HCT116 (cell line): ENCODE results near the gene SLC19A3. TPM values are rescaled to one million over a fixed set of nuclear protein-coding genes. Genes with fewer than 3 reads are reported as not detected.
"Not testable (repeated sequence)": the region's sequence is repeated elsewhere in the genome, so short reads cannot be mapped to it uniquely, and the experiment has no call there.

ENCODE experiments used
- ATAC-seq: fragments of 200-7000 bp; cut with Tn5 transposase; 2 replicates; pipeline ENCODE4 v1.9.1; 2020; ENCODE audit warnings: mild to moderate bottlenecking, moderate library complexity
- BruUV-seq: library from RNA; stranded (reverse); fragments of 400-500 nt; replicated peaks from 2 replicates; lab custom pipeline; 2021; lab: Mats Ljungman, UMichigan
- CTCF ChIA-PET: fragments of 300-600 bp; sonication (Branson Sonifier 250); formaldehyde crosslinking; loops from one replicate; lab custom pipeline; 2021; ENCODE audit warnings: antibody characterized with exemption; lab: Charles Lee
- POLR2A ChIA-PET: fragments of 300-600, 350-600 bp; sonication (Branson Sonifier 250); formaldehyde crosslinking; loops from one replicate; lab custom pipeline; 2021; ENCODE audit warnings: antibody characterized with exemption; lab: Charles Lee
- RAD21 ChIA-PET, 2 experiments: fragments of 300-600 bp; sonication (Branson Sonifier 250); formaldehyde crosslinking; loops; one replicate each; lab custom pipeline; 2023; ENCODE audit warnings: low total read pairs in 2 of 2; ENCODE audit not compliant: uncharacterized antibody in 2 of 2, unreplicated experiment in 2 of 2, low non-redundant PET in 1 of 2; lab: Charles Lee
- DNase-seq: peaks from one replicate; pipeline ENCODE4 v3.0.0-alpha.2; 2010; ENCODE audit warnings: low read depth, low spot score
- H2AFZ ChIP-seq: fragments of 200-600 bp; shearing (Covaris generic), sonication (generic); 2 replicates; pipeline ENCODE4 v1.6.1; 2017; ENCODE audit warnings: low read depth, mixed run types, mixed read lengths, antibody characterized with exemption, low read length; ENCODE audit not compliant: poor library complexity, severe bottlenecking
- H3K27ac ChIP-seq: 2 replicates; pipeline ENCODE4 v1.5.1; 2012; ENCODE audit warnings: low read depth, low read length
- H3K27me3 ChIP-seq: fragments of 200-600 bp; sonication (generic); 2 replicates; pipeline ENCODE4 v1.6.1; 2016; ENCODE audit warnings: mixed run types, low read length, mixed read lengths; ENCODE audit not compliant: insufficient read depth
- H3K36me3 ChIP-seq, 2 experiments: fragments of 200-500 bp in 1 of 2; fragments of 200-600 bp in 1 of 2; sonication (Bioruptor generic) in 1 of 2; sonication (generic) in 1 of 2; 2 replicates each; pipeline versions ENCODE4 v1.5.1 to v1.6.1; 2014 to 2016; ENCODE audit warnings: low read length in 2 of 2, inconsistent platforms in 1 of 2, mixed read lengths in 1 of 2, mixed run types in 1 of 2; ENCODE audit not compliant: insufficient read depth in 2 of 2, control insufficient read depth in 1 of 2
- H3K4me1 ChIP-seq, 2 experiments: fragments of 200-600 bp in 1 of 2; sonication (generic) in 1 of 2; 2 replicates each; pipeline versions ENCODE4 v1.5.1 to v1.6.1; 2012 to 2017; ENCODE audit warnings: low read length in 2 of 2, inconsistent platforms in 1 of 2, mild to moderate bottlenecking in 1 of 2, mixed read lengths in 1 of 2, mixed run types in 1 of 2, moderate library complexity in 1 of 2; ENCODE audit not compliant: insufficient read depth in 2 of 2, control insufficient read depth in 1 of 2
- H3K4me2 ChIP-seq: fragments of 200-600 bp; sonication (generic); 2 replicates; pipeline ENCODE4 v1.6.1; 2017; ENCODE audit warnings: mixed run types, low read length, mixed read lengths
- H3K4me3 ChIP-seq, 2 experiments: fragments of 200-600 bp in 1 of 2; sonication (generic) in 1 of 2; replicated peaks in 1 of 2; 2 replicates each; pipeline ENCODE4 v1.5.1; 2011 to 2016; ENCODE audit warnings: low read length in 2 of 2, control low read depth in 1 of 2, low read depth in 1 of 2, mild to moderate bottlenecking in 1 of 2, mixed read lengths in 1 of 2, mixed run types in 1 of 2
- H3K79me2 ChIP-seq: fragments of 200-600 bp; sonication (generic); 2 replicates; pipeline ENCODE4 v1.6.1; 2017; ENCODE audit warnings: mild to moderate bottlenecking, mixed run types, low read length, moderate library complexity, mixed read lengths; ENCODE audit not compliant: insufficient read depth
- H3K9ac ChIP-seq: fragments of 200-600 bp; sonication (generic); 2 replicates; pipeline ENCODE4 v1.6.1; 2016; ENCODE audit warnings: low read length, mixed read lengths
- H3K9me2 ChIP-seq: fragments of 200-600 bp; sonication (generic), shearing (Covaris generic); 2 replicates; pipeline ENCODE4 v1.6.1; 2017; ENCODE audit warnings: mixed run types, mild to moderate bottlenecking, moderate library complexity; ENCODE audit not compliant: insufficient read depth
- H3K9me3 ChIP-seq, 2 experiments: fragments of 200-500 bp in 1 of 2; fragments of 200-600 bp in 1 of 2; sonication (Bioruptor generic) in 1 of 2; sonication (generic) in 1 of 2; 2 replicates each; pipeline ENCODE4 v1.6.1; 2014 to 2017; ENCODE audit warnings: low read length in 2 of 2, mixed read lengths in 2 of 2, inconsistent platforms in 1 of 2, low read depth in 1 of 2, mild to moderate bottlenecking in 1 of 2, mixed run types in 1 of 2, moderate library complexity in 1 of 2; ENCODE audit not compliant: control insufficient read depth in 1 of 2, insufficient read depth in 1 of 2
- H4K20me1 ChIP-seq: fragments of 200-600 bp; sonication (generic), shearing (Covaris generic); 2 replicates; pipeline ENCODE4 v1.6.1; 2017; ENCODE audit warnings: mixed run types, mild to moderate bottlenecking, moderate library complexity; ENCODE audit not compliant: insufficient read depth
- CBX3 ChIP-seq: IDR thresholded peaks from 2 replicates; pipeline ENCODE4 v1.6.1; 2012; ENCODE audit warnings: low read depth
- ELF1 ChIP-seq: IDR thresholded peaks from 2 replicates; pipeline ENCODE4 v1.6.1; 2012; ENCODE audit warnings: low read depth, borderline replicate concordance
- FOSL1 ChIP-seq: IDR thresholded peaks from 2 replicates; pipeline ENCODE4 v1.6.1; 2012; ENCODE audit warnings: low read depth
- JUND ChIP-seq: IDR thresholded peaks from 2 replicates; pipeline ENCODE4 v1.6.1; 2012
- POLR2AphosphoS5 ChIP-seq: IDR thresholded peaks from 2 replicates; pipeline ENCODE4 v1.6.1; 2011; ENCODE audit warnings: mild to moderate bottlenecking, low read depth, low read length, moderate library complexity
- SIN3A ChIP-seq: IDR thresholded peaks from 2 replicates; pipeline ENCODE4 v1.6.1; 2012; ENCODE audit warnings: low read depth
- SP1 ChIP-seq: IDR thresholded peaks from 2 replicates; pipeline ENCODE4 v1.6.1; 2012; ENCODE audit warnings: low read depth
- YY1 ChIP-seq: IDR thresholded peaks from 2 replicates; pipeline ENCODE4 v1.6.1; 2011; ENCODE audit warnings: low read length, low read depth, moderate library complexity, mild to moderate bottlenecking; ENCODE audit not compliant: insufficient replicate concordance; ENCODE audit errors: extremely low read depth
- intact Hi-C: fragments of 100-400 bp; cut with micrococcal nuclease; formaldehyde crosslinking; loops from 2 replicates; pipeline ENCODE4 v1.10.0; 2022
- total RNA-seq: library from RNA; stranded (reverse); gene quantifications from one replicate; pipeline ENCODE4 v1.2.1, GENCODE V29; 2021; ENCODE audit not compliant: unreplicated experiment
- TF ChIP-seq, protein P1 (sequence below): IDR thresholded peaks from 2 replicates; pipeline ENCODE4 v1.6.1; 2011; ENCODE audit warnings: mild to moderate bottlenecking, low read length, moderate library complexity; ENCODE audit not compliant: insufficient replicate concordance; ENCODE audit errors: extremely low read depth
- TF ChIP-seq, protein P2 (sequence below): IDR thresholded peaks from 2 replicates; pipeline ENCODE4 v1.6.1; 2012; ENCODE audit warnings: low read depth

SLC19A3 gene
- total RNA-seq, 1 experiment from 2014 or later: not detected

DNA sequence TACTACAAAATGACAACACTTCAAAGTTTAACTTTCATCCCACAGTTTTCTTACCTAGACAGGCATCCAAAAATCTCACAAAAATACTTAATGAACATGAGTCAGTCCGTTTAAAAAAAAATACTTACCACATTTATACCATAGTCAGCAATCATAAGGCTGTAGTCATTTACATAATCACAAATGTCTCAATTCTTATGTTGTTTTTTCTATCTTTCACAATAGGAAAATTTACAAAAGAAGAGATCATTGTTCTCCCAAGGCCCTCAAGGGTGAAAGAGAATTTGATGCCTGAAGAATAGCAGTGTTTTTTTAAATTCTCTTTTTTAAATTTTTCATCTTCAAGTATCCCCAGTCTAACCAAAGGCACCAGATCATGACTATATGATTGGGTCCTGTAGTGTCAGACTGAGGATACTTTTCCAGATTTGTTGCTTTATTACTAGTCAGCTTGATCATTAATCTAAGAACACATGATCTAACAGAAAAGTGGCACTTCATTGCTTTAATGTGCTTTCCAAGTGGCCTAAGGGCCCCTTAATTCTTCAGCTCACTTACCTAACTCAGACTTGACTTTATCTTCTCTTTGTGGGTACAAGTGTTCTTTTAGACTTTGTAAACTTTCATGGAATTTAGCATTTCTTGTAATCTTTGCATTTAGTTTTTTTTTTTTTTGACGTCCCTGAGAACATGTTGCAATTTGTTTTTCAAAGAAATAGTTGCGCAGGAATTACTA, 46.5 kb downstream of the SLC19A3 start:
- H3K9ac ChIP-seq: no peak overlapping the region
- no peak for TF ChIP-seq CBX3
- no peak for TF ChIP-seq ELF1
- no peak for TF ChIP-seq POLR2AphosphoS5
- TF ChIP-seq, protein P1, sequence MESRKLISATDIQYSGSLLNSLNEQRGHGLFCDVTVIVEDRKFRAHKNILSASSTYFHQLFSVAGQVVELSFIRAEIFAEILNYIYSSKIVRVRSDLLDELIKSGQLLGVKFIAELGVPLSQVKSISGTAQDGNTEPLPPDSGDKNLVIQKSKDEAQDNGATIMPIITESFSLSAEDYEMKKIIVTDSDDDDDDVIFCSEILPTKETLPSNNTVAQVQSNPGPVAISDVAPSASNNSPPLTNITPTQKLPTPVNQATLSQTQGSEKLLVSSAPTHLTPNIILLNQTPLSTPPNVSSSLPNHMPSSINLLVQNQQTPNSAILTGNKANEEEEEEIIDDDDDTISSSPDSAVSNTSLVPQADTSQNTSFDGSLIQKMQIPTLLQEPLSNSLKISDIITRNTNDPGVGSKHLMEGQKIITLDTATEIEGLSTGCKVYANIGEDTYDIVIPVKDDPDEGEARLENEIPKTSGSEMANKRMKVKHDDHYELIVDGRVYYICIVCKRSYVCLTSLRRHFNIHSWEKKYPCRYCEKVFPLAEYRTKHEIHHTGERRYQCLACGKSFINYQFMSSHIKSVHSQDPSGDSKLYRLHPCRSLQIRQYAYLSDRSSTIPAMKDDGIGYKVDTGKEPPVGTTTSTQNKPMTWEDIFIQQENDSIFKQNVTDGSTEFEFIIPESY: no peak
- no peak for TF ChIP-seq JUND
- no peak for TF ChIP-seq FOSL1
- TF ChIP-seq SP1: no peak
- TF ChIP-seq, protein P2, sequence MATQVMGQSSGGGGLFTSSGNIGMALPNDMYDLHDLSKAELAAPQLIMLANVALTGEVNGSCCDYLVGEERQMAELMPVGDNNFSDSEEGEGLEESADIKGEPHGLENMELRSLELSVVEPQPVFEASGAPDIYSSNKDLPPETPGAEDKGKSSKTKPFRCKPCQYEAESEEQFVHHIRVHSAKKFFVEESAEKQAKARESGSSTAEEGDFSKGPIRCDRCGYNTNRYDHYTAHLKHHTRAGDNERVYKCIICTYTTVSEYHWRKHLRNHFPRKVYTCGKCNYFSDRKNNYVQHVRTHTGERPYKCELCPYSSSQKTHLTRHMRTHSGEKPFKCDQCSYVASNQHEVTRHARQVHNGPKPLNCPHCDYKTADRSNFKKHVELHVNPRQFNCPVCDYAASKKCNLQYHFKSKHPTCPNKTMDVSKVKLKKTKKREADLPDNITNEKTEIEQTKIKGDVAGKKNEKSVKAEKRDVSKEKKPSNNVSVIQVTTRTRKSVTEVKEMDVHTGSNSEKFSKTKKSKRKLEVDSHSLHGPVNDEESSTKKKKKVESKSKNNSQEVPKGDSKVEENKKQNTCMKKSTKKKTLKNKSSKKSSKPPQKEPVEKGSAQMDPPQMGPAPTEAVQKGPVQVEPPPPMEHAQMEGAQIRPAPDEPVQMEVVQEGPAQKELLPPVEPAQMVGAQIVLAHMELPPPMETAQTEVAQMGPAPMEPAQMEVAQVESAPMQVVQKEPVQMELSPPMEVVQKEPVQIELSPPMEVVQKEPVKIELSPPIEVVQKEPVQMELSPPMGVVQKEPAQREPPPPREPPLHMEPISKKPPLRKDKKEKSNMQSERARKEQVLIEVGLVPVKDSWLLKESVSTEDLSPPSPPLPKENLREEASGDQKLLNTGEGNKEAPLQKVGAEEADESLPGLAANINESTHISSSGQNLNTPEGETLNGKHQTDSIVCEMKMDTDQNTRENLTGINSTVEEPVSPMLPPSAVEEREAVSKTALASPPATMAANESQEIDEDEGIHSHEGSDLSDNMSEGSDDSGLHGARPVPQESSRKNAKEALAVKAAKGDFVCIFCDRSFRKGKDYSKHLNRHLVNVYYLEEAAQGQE: no peak
- TF ChIP-seq SIN3A: no peak
- TF ChIP-seq YY1: no peak
- TF ChIP-seq, all 23 proteins: peak for 0
- no peaks in the 10 kb centered on the region for H3K79me2 ChIP-seq
- H3K27ac ChIP-seq: no peak overlapping the region
- no peak overlapping the region for H2AFZ ChIP-seq
- no peak overlapping the region for H3K4me3 ChIP-seq
- H3K4me2 ChIP-seq: no peak overlapping the region
- no peaks in the 10 kb centered on the region for H3K36me3 ChIP-seq
- intact Hi-C loops: no loop called here
- no peaks in the 10 kb centered on the region for H3K9me3 ChIP-seq
- DNase-seq (no peak), ATAC-seq (no peak)
- RAD21 ChIA-PET: no interaction called here
- no peaks in the 10 kb centered on the region for H3K27me3 ChIP-seq
- no peaks in the 10 kb centered on the region for H4K20me1 ChIP-seq
- H3K9me2 ChIP-seq: no peaks in the 10 kb centered on the region
- CTCF ChIA-PET: interaction anchor here (1.1 kb wide), 1 partner anchor 13 kb away, joined by 7 read pairs; no protein-coding TSS in a partner anchor
- POLR2A ChIA-PET: no interaction called here
- BruUV-seq: no TSS peak
- no peaks in the 10 kb centered on the region for H3K4me1 ChIP-seq

DNA sequence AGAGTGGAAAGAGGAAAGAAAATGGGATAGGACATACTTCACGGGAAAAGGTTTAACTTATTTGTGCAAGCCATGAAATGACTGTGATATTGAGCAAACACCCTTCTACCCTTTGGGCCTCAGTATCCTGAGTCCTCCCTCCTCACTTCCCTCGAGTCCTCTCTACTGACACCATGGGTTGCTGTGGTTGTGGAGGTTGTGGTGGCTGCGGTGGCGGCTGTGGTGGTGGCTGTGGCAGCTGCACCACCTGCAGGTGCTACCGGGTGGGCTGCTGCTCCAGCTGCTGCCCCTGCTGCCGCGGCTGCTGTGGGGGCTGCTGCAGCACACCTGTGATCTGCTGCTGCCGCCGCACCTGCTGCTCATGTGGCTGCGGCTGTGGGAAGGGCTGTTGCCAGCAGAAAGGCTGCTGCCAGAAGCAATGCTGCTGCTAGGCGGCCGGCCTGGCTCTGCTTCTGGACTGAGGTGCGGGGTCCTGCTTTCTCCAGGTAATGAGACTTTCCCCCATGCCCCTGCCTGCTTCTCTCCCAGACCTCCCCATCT, 51.1 kb downstream of the SLC19A3 start, which contains the start of gene SCYGR5:
Gene SCYGR5, plus strand, starts transcription at position 174 of the 540 bp plus-strand sequence. Its CDS starts 0 bp downstream, at position 174.
- CTCF ChIA-PET, DNase-seq, H3K36me3 ChIP-seq, H3K27me3 ChIP-seq, intact Hi-C loops, POLR2A ChIA-PET, RAD21 ChIA-PET, H3K4me3 ChIP-seq, H3K27ac ChIP-seq, H3K79me2 ChIP-seq, H3K4me1 ChIP-seq, H3K9me3 ChIP-seq, ATAC-seq, H3K4me2 ChIP-seq, H3K9ac ChIP-seq, H4K20me1 ChIP-seq, BruUV-seq, H2AFZ ChIP-seq, H3K9me2 ChIP-seq: not testable (repeated sequence)
